ENCODE data around the gene CGREF1.

- TF ChIP-seq CTCF (conservative IDR thresholded peaks at IDR 0.05; ENCODE audit: low read length), result no peak
- TF ChIP-seq EZH2phosphoT487 (IDR thresholded peaks at IDR 0.05; ENCODE audit: borderline replicate concordance, low read depth, low read length), result no peak
Observed at GRCh38 chr2:27069436-27069835, 49.5 kb downstream of the CGREF1 start.
